GM12878 (cell line): Measurements from ENCODE around the gene ATG9A. TPM values are rescaled to one million over a fixed set of nuclear protein-coding genes. Genes with fewer than 3 reads are reported as not detected.

Source experiments
- CBX3 ChIP-seq: fragments of 200-600 bp; sonication (generic); IDR thresholded peaks from 2 replicates; pipeline ENCODE4 v1.6.1; 2016; ENCODE audit warnings: low read depth, borderline replicate concordance
- CBX5 ChIP-seq: sonication (generic); IDR thresholded peaks from 2 replicates; pipeline ENCODE4 v1.6.1; 2016; ENCODE audit warnings: low read depth, moderate library complexity, mild to moderate bottlenecking, inconsistent platforms
- CEBPB ChIP-seq, 2 experiments: fragments of 150-350 bp in 1 of 2; IDR thresholded peaks; 2 replicates each; pipeline ENCODE4 v1.6.1; 2012 to 2014; ENCODE audit warnings: low read depth in 2 of 2, low read length in 2 of 2, borderline replicate concordance in 1 of 2, inconsistent platforms in 1 of 2
- EZH2 ChIP-seq: IDR thresholded peaks from 2 replicates; pipeline ENCODE4 v1.6.1; 2012; ENCODE audit warnings: low read depth, mild to moderate bottlenecking, control low read depth, inconsistent platforms, low read length, borderline replicate concordance; ENCODE audit not compliant: control insufficient read depth
- GABPA ChIP-seq: IDR thresholded peaks from 2 replicates; pipeline ENCODE4 v1.6.1; 2014; ENCODE audit warnings: antibody characterized with exemption, low read depth, mild to moderate bottlenecking, inconsistent platforms
- LARP7 ChIP-seq: fragments of 450-650 bp; IDR thresholded peaks from 2 replicates; pipeline ENCODE4 v1.6.1; 2017; ENCODE audit warnings: mild to moderate bottlenecking
- NBN ChIP-seq: fragments of 450-650 bp; IDR thresholded peaks from 2 replicates; pipeline ENCODE4 v1.6.1; 2016
- PAX8 ChIP-seq: fragments of 450-650 bp; IDR thresholded peaks from 2 replicates; pipeline ENCODE4 v1.6.1; 2017; ENCODE audit warnings: mild to moderate bottlenecking, moderate library complexity
- POLR2AphosphoS5 ChIP-seq: IDR thresholded peaks from 2 replicates; pipeline ENCODE4 v1.6.1; 2011; ENCODE audit warnings: mild to moderate bottlenecking, low read length, inconsistent platforms
- RB1 ChIP-seq: fragments of 450-650 bp; formaldehyde crosslinking; IDR thresholded peaks from 2 replicates; pipeline ENCODE4 v1.6.1; 2017; ENCODE audit warnings: mild to moderate bottlenecking, borderline replicate concordance
- RCOR1 ChIP-seq: conservative IDR thresholded peaks from 2 replicates; pipeline ENCODE4 v1.6.1; 2012; ENCODE audit warnings: low read depth, low read length, improper control_type of control experiment
- REST ChIP-seq: IDR thresholded peaks from 2 replicates; pipeline ENCODE4 v1.6.1; 2012; ENCODE audit warnings: mild to moderate bottlenecking, low read depth, low read length
- SREBF2 ChIP-seq: IDR thresholded peaks from 2 replicates; pipeline ENCODE4 v1.6.1; 2012; ENCODE audit warnings: mild to moderate bottlenecking, low read length
- SUPT20H ChIP-seq: IDR thresholded peaks from 2 replicates; pipeline ENCODE4 v1.6.1; 2011; ENCODE audit warnings: low read depth, mild to moderate bottlenecking, low read length, moderate library complexity, borderline replicate concordance; ENCODE audit not compliant: control insufficient read depth
- TCF12 ChIP-seq: IDR thresholded peaks from 2 replicates; pipeline ENCODE4 v1.6.1; 2011; ENCODE audit warnings: low read depth, mild to moderate bottlenecking, low read length
- ZBTB4 ChIP-seq: fragments of 450-650 bp; formaldehyde crosslinking; IDR thresholded peaks from 2 replicates; pipeline ENCODE4 v1.4.0; 2022; ENCODE audit warnings: mild to moderate bottlenecking, moderate library complexity
- ZNF207 ChIP-seq: fragments of 450-650 bp; IDR thresholded peaks from 2 replicates; pipeline ENCODE4 v1.6.1; 2014; ENCODE audit warnings: antibody characterized with exemption, mild to moderate bottlenecking, borderline replicate concordance
- ZNF24 ChIP-seq: fragments of 450-650 bp; IDR thresholded peaks from 2 replicates; pipeline ENCODE4 v1.6.1; 2017; ENCODE audit warnings: antibody characterized with exemption, mild to moderate bottlenecking
- ZNF622 ChIP-seq: fragments of 450-650 bp; IDR thresholded peaks from 2 replicates; pipeline ENCODE4 v1.6.1; 2017; ENCODE audit warnings: mild to moderate bottlenecking, inconsistent platforms
- ZSCAN29 ChIP-seq: fragments of 450-650 bp; IDR thresholded peaks from 2 replicates; pipeline ENCODE4 v1.6.1; 2017; ENCODE audit warnings: mild to moderate bottlenecking, moderate library complexity
- polyA plus RNA-seq, 11 experiments: library from polyadenylated mRNA; depleted of rRNA in 4 of 11; unstranded in 6 of 11; stranded (reverse) in 5 of 11; fragments of >200 nt; fragmentation: Nextera tagmentation in 4 of 11; fragmentation: Illumina TruSeq in 1 of 11; extraction: Ambion mirVana in 4 of 11; extraction: Trizol in 1 of 11; gene quantifications; 1 replicate in 1 of 11; 2 replicates in 10 of 11; pipeline versions ENCODE4 v1.2.1 to v1.2.3, GENCODE V29; 2011 to 2016; ENCODE audit warnings: inconsistent platforms in 2 of 11, missing spikeins in 2 of 11, low read depth in 1 of 11
- total RNA-seq, 4 experiments: library from RNA; depleted of rRNA in 3 of 4; stranded (reverse); fragments of >200 nt in 3 of 4; fragmentation: Illumina TruSeq in 1 of 4; extraction: Trizol in 1 of 4; gene quantifications; 2 replicates each; pipeline versions ENCODE4 v1.2.1 to v1.2.3, GENCODE V29; 2013 to 2021
- TF ChIP-seq, protein P1 (sequence below): IDR thresholded peaks from 2 replicates; pipeline ENCODE4 v1.6.1; 2012; ENCODE audit warnings: low read length, inconsistent platforms
- TF ChIP-seq, protein P2 (sequence below): fragments of 450-650 bp; IDR thresholded peaks from 2 replicates; pipeline ENCODE4 v1.6.1; 2014; ENCODE audit warnings: mild to moderate bottlenecking

ATG9A gene
- total and polyA plus RNA-seq, 10 of the 15 experiments (the other 5 are each of a cell fraction or from before 2014, with no cell fraction given), result 0.16 to 37.5 (median 14.6) TPM; not detected in 1

DNA sequence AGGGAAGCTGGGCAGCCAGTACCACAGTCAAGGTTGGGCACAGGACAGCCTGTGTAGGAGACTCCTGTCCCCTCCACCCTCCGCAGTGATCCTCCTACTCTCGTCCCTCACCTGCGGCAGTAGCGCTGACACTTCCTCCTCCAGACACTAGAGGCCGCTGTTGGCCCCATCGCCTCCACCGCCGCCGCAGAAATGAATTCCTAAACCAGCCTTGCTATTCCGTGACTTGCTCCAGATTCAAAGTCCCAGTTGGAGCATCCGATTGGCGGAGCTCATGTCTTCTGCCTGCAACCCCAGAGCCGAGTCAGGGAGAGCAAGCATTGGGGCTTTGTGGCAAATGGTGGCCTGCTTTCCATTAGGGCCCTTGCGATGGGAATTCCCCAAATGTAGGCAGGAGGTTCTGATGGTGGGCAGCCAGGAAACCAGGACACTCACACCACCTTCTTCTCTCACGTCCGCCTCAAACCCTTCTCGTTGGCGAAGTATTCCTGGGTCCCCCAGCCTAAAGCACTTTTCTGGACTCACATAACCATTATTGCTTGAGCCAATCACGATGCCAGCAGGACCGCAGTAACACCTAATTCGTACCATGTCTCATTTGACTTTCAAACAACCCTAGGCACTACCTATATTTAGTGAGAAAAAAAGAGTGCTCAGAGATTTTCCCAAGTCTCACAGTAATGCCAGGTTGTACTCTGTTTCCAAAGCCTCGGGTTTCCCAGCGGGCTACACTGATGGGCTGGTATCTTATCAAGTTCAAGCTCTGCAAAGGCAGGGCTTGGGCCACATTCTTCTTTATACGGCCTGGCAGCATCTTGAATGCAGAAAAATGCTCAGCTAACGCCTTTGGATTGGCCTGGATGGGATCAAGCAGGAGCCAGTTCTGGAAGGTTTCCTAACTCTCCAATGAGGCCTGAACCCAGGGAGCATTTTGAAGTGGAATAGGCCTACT lies 48.5 kb upstream of the ATG9A start (continued):
- TF ChIP-seq CBX5 (no peak), CEBPB (IDR thresholded peaks at IDR 0.05; ENCODE audit: borderline replicate concordance in 1 of 2, low read depth in 2 of 2, low read length in 2 of 2) (no peak), ZSCAN29 (no peak), SUPT20H (no peak), EZH2 (no peak), GABPA (no peak), RB1 (peak; percentile 90; the same call in 1 of the 2 replicates), LARP7 (peak; percentile 60; the same call in 1 of the 2 replicates), POLR2AphosphoS5 (no peak), ZNF622 (no peak), CBX3 (no peak), REST (no peak), RCOR1 (no peak), PAX8 (no peak), ZBTB4 (CRISPR knock-in tag) (no peak), TCF12 (no peak), SREBF2 (no peak), ZNF24 (no peak), ZNF207 (no peak; the same call in 1 of the 2 replicates), NBN (peak; percentile 94)
- TF ChIP-seq, protein P1, sequence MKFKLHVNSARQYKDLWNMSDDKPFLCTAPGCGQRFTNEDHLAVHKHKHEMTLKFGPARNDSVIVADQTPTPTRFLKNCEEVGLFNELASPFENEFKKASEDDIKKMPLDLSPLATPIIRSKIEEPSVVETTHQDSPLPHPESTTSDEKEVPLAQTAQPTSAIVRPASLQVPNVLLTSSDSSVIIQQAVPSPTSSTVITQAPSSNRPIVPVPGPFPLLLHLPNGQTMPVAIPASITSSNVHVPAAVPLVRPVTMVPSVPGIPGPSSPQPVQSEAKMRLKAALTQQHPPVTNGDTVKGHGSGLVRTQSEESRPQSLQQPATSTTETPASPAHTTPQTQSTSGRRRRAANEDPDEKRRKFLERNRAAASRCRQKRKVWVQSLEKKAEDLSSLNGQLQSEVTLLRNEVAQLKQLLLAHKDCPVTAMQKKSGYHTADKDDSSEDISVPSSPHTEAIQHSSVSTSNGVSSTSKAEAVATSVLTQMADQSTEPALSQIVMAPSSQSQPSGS, result no peak
- TF ChIP-seq, protein P2, sequence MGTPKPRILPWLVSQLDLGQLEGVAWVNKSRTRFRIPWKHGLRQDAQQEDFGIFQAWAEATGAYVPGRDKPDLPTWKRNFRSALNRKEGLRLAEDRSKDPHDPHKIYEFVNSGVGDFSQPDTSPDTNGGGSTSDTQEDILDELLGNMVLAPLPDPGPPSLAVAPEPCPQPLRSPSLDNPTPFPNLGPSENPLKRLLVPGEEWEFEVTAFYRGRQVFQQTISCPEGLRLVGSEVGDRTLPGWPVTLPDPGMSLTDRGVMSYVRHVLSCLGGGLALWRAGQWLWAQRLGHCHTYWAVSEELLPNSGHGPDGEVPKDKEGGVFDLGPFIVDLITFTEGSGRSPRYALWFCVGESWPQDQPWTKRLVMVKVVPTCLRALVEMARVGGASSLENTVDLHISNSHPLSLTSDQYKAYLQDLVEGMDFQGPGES, result no peak
